GM12864 (cell line): ENCODE measurements around the gene VTI1A.

Experiments
- DNase-seq: peaks from one replicate; pipeline ENCODE4 v3.0.0-alpha.2; 2011; ENCODE audit warnings: low read depth
- H3K4me3 ChIP-seq: 2 replicates; pipeline ENCODE4 v1.5.1; 2011; ENCODE audit warnings: mild to moderate bottlenecking, low read depth, low read length, control low read depth
- TF ChIP-seq, protein P1 (sequence below): IDR thresholded peaks from 2 replicates; pipeline ENCODE4 v1.5.1; 2011; ENCODE audit warnings: low read depth, mild to moderate bottlenecking, moderate library complexity, low read length, control low read depth, inconsistent platforms; ENCODE audit errors: missing control alignments

The VTI1A gene

DNA sequence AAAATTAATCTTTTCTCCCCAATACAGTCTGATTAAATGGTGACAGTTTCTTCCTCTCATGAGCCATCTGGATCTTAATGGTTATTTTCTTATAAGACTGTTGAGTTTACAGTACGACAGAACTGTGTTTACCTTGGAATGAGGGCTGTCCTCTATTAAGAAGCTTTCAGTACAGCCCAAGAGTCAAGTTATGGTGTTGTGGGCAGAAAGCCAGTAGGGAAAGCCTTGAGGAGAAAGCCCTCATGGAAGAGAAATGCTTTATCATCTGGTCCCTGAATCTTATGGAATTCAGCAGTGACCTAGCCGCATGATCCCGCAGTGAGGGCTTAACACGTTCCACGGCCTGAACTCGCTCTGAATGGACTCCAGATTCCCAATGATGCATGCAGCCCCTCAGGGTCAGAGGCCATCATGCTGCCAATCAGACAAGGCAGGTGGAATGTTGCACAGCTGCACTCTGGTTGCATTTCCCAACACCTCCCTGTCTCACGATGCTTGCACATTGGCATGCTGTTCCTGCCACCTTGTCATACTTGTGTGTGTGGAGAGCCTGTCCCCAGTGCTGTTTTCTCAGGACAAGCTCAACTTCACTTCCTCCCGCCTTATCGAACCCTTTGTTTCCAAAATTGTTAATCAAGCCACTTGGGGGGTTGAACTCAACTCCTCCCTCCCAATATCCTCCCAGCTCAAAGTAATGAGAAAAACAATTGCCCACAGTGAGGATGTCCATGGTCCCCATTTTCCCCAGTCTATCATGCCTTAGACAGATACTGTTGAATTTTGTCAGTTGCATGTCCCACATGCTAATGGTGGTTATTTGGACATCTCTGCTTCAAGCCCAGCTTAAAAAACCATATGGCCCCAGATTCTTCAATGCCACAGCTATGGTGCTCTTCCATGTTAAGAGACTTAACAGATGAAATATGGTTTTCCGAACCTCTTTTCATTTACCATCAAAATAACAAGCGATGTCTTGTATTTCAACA is 291.9 kb downstream of the VTI1A start:
- no peak overlapping the region for H3K4me3 ChIP-seq
- TF ChIP-seq, protein P1, sequence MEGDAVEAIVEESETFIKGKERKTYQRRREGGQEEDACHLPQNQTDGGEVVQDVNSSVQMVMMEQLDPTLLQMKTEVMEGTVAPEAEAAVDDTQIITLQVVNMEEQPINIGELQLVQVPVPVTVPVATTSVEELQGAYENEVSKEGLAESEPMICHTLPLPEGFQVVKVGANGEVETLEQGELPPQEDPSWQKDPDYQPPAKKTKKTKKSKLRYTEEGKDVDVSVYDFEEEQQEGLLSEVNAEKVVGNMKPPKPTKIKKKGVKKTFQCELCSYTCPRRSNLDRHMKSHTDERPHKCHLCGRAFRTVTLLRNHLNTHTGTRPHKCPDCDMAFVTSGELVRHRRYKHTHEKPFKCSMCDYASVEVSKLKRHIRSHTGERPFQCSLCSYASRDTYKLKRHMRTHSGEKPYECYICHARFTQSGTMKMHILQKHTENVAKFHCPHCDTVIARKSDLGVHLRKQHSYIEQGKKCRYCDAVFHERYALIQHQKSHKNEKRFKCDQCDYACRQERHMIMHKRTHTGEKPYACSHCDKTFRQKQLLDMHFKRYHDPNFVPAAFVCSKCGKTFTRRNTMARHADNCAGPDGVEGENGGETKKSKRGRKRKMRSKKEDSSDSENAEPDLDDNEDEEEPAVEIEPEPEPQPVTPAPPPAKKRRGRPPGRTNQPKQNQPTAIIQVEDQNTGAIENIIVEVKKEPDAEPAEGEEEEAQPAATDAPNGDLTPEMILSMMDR = no peak
- no peak for DNase-seq

DNA sequence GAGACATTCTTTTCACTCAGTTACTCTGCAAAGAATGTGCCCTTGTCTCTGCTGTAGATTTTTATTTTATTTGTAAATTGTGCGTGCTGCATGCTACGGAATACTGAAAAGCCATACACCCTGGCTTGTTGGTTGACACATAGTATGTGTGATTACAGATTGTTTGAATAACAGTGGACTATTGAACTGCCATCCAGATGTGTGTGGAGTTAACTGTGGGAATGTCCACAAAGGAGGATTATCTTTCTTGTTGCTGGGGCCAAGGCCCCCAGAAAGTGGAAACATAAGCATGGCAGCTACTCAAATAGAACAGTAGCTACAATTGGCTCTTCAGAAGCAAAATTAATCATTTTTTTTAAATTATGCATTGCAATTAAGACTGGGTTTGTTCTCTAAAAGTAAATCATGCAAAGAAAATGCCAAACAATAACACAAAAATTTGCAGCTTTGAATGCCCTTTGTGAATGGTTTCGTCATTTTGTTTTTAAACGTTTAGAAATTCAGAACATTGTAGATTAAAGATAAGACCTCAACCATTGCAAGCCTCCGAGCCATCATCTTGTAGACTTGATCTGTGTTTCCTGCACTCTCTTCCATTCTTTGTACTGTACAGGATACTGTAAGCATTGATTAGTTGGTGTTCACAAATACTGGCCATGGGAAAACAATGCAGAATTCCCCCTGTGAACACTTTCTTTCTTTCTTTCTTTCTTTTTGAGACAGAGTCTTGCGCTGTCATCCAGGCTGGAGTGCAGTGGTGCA is 292.8 kb downstream of the VTI1A start:
- TF ChIP-seq, protein P1 = no peak
- no peak overlapping the region for H3K4me3 ChIP-seq
- no peak for DNase-seq

DNA sequence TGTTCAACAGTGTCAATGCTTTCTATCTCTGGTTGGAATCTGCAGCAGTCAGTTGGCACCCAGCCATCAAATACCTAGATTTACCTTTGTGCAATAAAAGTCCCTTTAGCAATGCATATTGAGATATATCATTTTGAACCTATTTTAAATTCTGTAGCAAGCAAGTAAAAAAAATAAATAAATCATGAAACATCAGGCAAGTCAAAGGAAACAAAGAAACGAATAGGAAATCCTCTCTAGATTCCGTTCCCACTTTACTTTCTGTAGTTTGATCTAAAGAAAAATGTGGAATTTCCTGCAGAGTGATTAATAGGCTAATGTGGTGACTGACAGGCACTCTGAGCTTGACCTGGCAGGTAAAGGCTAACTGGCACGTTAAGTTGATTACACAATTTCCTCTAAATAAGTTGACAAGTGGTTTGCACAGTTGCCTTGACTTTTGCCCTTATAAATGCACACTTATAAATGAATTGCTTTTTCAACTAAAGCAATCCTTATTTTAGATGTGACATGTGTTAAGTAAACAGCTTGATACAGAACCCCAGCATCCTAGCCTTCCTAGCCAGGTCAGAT is 294.9 kb downstream of the VTI1A start:
- no peak overlapping the region for H3K4me3 ChIP-seq
- DNase-seq = no peak
- TF ChIP-seq, protein P1 = no peak

GRCh38 chr10:112744181-112745096 is 297.4 kb downstream of the VTI1A start:
- H3K4me3 ChIP-seq = no peak overlapping the region
- no peak for DNase-seq
- TF ChIP-seq, protein P1 = no peak

GRCh38 chr10:112746329-112746728 is 299.3 kb downstream of the VTI1A start:
- no peak for DNase-seq
- TF ChIP-seq, protein P1 = no peak
- H3K4me3 ChIP-seq = no peak overlapping the region
